HG02885 (cell line): ENCODE data around the gene SMAP1.

Experiments used
- ATAC-seq: cut with Tn5 transposase; IDR thresholded peaks from one replicate; pipeline ENCODE4 v1.9.1; 2021; ENCODE audit warnings: mild to moderate bottlenecking; ENCODE audit not compliant: unreplicated experiment, poor library complexity

SMAP1 gene

DNA sequence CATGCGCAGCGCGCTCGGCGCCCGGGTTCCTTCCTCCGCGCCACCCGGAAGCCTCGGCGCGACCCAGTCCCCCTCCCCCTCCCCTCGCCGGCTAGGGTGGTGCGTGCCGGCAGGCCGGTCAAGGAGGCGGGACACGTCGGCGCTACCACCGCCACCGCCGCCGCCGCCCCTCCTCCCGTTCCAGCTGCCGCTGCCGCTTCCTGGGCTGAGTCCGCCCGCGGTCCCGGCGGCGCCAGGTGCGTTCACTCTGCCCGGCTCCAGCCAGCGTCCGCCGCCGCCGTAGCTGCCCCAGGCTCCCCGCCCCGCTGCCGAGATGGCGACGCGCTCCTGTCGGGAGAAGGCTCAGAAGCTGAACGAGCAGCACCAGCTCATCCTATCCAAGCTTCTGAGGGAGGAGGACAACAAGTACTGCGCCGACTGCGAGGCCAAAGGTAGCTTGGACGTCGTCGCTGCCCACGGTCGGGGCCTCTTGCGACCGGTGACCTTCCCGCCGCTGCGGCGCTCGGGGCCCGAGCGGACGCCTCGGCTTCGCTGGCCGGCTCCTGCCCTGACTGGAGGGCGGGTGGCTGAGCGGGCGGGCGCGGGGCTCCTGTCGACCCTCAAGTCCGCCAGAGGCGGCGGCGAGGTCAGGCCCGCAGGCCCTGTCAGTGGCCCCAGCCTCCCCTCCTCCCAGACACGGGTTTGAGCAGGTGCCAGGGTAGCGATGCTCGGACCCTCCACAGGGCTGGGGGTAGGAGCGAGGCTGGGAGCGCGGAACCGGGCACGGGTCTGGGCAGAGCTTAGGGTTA, at the start of gene SMAP1:
TSS of gene SMAP1 (plus strand) at position 173 of the 788 bp plus-strand sequence. CDS start at position 314, 141 bp downstream.
- ATAC-seq: peak; percentile 93

DNA sequence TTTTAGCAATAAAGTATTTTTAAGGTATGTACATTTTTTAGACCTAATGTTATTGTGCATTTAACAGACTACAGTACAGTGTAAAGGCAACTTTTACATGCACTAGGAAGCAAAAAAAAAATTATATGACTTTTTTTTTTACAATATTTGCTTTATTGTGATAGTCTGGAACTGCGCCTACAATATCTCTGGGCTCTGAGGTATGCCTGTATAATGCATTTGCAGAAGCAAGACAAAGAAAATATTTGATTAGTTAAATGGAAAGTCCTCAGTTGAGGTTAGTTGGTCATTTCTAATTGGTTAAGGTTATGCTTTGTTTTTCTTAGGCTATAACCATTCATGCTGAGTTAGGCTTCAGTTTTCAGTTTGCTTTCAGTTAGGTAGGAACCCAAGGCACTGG, 46.9 kb upstream of the SMAP1 start:
- ATAC-seq: no peak

DNA sequence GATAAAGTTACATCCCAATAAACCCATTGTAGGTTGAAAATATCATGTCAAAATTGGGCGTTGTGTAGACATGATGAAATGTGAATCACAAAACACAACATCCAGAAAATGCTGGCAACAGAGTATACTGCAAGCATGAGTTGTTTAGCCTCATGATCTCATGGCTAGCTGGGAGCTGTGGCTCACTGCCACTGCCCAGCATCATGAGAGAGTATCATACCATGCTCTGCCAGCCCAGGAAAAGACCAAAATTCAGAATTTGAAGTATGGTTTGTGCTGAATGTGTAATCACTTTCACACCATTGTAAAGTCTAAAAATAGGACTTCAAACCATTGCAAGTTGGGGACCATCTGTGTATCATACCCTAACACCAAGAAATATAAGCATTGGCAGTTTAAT, 45.2 kb upstream of the SMAP1 start:
- ATAC-seq: no peak

- ATAC-seq: no peak
Measured at GRCh38 chr6:70625436-70625835, 42.2 kb upstream of the SMAP1 start.

DNA sequence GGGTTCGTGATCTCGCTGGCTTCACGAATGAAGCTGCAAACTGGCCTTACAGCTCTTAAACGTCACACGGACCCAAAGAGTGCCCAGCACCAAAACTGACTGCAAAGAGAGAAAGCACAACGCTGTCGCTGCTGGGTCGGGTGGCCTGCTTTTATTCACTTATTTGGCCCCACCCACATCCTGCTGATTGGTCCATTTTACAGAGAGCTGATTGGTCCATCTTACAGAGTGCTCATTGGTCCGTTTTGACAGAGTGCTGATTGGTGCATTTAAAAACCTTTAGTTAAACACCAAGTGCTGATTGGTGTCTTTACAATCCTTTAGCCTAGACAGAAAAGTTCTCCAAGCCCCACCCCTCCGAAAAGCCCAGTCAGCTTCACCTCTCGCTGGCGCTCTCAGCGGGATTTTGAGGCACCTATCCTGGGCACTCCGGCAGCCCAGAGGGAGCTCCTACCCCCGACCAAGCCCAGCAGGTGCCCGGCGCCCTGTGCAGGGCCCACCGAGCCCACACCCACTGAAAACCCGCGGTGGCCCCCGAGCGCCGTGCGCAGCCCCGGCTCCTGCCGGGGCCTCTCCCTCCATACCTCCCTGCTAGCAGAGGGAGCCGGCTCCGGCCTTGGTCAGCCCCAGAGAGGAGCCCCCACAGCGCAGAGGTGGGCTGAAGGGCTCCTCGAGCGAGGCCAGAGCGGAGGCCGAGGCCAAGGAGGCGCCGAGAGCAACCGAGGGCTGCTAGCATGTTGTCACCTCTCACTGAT, 40.0 kb upstream of the SMAP1 start:
- ATAC-seq: no peak

- no peak for ATAC-seq
Measured at GRCh38 chr6:70629929-70630328, 37.8 kb upstream of the SMAP1 start.

- no peak for ATAC-seq
Measured at GRCh38 chr6:70633870-70634269, 33.8 kb upstream of the SMAP1 start.

DNA sequence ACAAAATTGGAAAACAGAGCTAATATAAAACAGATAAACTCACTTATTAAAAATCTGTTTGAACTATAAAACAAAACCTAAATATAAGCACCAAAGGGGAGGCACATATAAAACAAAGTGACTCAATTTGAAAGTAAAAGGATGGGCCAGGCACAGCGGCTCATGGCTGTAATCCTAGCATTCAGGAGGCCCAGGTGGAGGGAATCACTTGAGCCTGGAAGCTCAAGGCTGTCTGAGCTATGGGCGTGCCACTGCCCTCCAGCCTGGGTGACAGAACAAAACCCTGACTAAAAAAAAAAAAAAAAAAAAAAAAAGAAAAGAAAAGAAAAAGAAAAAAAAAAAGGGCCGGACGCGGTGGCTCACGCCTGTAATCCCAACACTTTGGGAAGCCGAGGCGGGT, 31.1 kb upstream of the SMAP1 start:
- ATAC-seq: no peak

DNA sequence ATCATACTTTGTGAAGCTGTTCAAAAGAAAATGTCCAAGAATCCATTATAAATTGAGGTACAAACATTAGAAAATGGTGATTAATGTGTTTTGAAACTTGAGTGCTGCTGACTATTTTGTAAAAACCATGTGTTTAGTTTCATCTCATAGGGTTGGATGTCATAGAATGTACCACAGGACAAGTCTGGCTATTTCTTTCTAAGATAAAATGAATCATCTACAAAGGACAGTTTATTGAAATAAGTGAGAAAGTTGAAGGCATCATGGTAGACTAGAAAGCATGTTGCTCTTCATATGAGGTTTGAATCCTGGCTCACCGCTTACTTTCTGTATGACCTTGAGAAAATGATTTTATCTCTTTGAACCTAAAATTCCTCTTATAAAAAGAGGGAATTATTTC, 29.2 kb upstream of the SMAP1 start:
- ATAC-seq: no peak

GRCh38 chr6:70651326-70651905, 16.3 kb upstream of the SMAP1 start:
- peak; percentile 88 for ATAC-seq

GRCh38 chr6:70652216-70652615, 15.5 kb upstream of the SMAP1 start:
- ATAC-seq: no peak

DNA sequence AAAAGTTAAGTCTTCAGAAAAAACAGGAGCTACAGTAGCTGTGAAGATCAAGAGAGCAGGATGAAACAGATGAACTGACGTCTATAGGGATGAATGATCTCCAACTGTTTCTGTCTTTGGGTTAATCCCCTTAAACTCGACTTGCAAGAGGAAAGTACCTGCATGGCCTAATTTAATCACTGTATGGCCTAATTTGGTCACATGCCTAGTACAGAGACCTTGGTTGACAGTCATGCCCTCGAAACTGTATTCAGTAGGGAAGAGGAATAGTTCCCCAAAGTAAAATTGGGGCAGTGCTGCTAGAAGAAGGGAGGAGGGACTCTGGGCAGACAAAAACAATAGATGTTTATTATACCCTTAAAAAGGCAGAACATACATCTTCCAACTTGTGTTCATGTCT, 10.0 kb upstream of the SMAP1 start:
- peak; percentile 39 for ATAC-seq

GRCh38 chr6:70663881-70664466, 3.7 kb upstream of the SMAP1 start:
- ATAC-seq: no peak

DNA sequence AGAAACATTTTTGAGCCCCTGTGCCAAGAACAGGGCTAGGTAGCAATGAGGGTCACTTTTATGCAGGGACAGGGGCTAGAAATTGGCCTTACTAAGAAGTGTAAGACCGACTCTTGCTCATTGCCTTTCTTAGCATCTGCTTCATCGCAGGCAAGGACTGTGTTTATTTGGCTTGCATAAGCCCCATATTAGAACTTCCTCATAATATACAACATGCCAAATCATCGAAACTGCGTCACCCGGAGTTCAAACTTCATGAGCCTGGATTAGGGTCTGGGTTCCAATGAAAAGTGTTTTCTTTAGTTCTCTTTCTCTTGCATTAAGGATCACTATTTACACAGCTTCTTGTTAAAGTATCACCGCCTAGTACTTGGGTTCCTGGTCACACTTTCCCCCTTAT, 977 bp upstream of the SMAP1 start:
- no peak for ATAC-seq

DNA sequence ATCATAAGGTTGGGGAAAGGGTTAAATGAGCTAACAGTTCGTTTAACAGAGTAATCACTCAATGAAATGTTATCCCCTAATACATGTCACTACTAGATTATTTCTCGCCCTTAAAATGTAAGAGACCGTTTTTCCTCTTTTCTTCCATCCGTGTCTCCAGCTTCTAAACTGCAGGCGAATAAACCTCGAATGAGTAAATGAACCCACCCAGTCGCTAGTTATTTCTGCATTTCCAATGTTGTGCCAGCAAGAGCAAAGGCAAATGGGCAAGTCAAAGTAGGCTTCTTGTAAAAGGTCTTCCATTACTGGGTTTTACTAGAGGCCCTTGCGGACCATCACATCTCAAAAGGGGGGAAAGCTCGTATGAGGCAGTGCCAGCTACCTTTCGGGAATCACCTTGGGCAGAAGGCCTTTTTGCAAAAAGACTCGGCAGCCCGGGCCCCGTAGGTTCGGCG, 400 bp upstream of the SMAP1 start:
- no peak for ATAC-seq

- ATAC-seq: no peak
Measured at GRCh38 chr6:70668499-70668812, 773 bp downstream of the SMAP1 start.

GRCh38 chr6:70669133-70669532, 1.4 kb downstream of the SMAP1 start:
- ATAC-seq: no peak

DNA sequence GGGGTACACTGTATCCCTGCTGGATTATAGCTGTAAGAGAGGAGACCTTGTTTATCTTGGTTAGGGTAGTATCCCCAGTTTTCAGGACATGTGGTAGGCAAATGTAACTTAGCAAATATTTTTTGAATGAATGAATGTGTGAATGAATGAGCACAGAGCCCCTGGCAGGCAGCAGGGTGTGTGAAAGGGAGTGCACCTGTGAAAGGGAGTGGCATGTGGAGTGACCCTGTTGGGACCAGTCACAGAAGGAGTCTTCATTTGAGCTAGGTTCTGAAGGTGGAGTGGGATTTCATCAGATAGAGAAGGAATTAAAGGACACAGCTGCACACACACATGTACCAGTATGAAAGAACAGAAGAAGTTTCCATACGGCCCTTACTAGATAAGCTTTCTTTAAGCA, 4.9 kb downstream of the SMAP1 start:
- ATAC-seq: no peak

GRCh38 chr6:70673054-70673453, 5.4 kb downstream of the SMAP1 start:
- ATAC-seq: no peak

GRCh38 chr6:70673601-70674000, 5.9 kb downstream of the SMAP1 start:
- ATAC-seq: no peak

- ATAC-seq: no peak
Measured at GRCh38 chr6:70675822-70676221, 8.1 kb downstream of the SMAP1 start.
